ENCODE results near the gene FER. TPM values are rescaled to one million over a fixed set of nuclear protein-coding genes. Genes with fewer than 3 reads are reported as not detected.
A peak's percentile ranks its signal among the peaks of the same experiment; 100 is the strongest.
"Not testable (repeated sequence)": the region's sequence is repeated elsewhere in the genome, so short reads cannot be mapped to it uniquely, and the experiment has no call there.

FER gene
- total RNA-seq, 1 experiment from 2014 or later = 19.4 TPM

DNA sequence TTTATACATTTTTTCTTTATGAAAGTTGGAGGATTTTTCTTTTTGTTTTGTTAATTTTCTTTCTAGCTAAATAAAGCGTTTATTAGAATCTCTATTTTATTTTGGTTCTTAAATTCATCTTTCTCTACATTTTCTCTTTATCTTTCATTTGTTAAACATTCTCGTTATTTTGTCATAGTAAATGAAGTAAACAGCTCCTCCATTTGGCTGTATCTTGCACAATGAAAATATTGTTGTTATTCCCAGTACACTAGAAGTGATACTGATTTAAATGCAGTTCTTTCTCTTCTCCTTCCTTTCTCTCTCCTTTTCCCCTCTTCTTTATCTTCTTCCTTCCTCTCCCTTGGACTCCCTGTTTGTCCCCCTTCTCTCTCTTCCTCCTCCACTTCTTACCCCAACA, 88.8 kb downstream of the FER start:
- Histone ChIP-seq H3K4me1 (ENCODE audit: insufficient read depth, low read length) (no peaks in the 10 kb centered on the region), H3K27me3 (ENCODE audit: low read length) (no peaks in the 10 kb centered on the region), H2AFZ (ENCODE audit: low read length) (no peak overlapping the region), H3K9me2 (replicated peaks; ENCODE audit: low read length) (no peaks in the 10 kb centered on the region), H3F3A (ENCODE audit: low read length, unreplicated experiment) (no peaks in the 10 kb centered on the region), H3K9ac (ENCODE audit: low read length) (no peak overlapping the region), H4K20me1 (ENCODE audit: low read length) (no peaks in the 10 kb centered on the region), H3K9me3 (ENCODE audit: low read length) (no peaks in the 10 kb centered on the region), H3K27ac (ENCODE audit: low read length) (no peak overlapping the region), H3K79me2 (ENCODE audit: low read length) (no peaks in the 10 kb centered on the region), H3K4me3 (ENCODE audit: low read length) (no peak overlapping the region), H3K4me2 (ENCODE audit: low read length) (no peak overlapping the region), H3K36me3 (ENCODE audit: low read depth, low read length) (no peaks in the 10 kb centered on the region; the same call in 1 of the 2 replicates)
- BruUV-seq (replicated peaks) = no TSS peak
- intact Hi-C loops (cut with micrococcal nuclease) = no loop called here
- ChIA-PET POLR2A (ENCODE audit: unreplicated experiment) (no interaction called here), CTCF (no interaction called here)
- TF ChIP-seq EZH2phosphoT487 (IDR thresholded peaks at IDR 0.05; ENCODE audit: borderline replicate concordance, low read length) (no peak), EZH2 (IDR thresholded peaks at IDR 0.05; ENCODE audit: low read length, unreplicated experiment) (no peak)
- TF ChIP-seq, protein P1, sequence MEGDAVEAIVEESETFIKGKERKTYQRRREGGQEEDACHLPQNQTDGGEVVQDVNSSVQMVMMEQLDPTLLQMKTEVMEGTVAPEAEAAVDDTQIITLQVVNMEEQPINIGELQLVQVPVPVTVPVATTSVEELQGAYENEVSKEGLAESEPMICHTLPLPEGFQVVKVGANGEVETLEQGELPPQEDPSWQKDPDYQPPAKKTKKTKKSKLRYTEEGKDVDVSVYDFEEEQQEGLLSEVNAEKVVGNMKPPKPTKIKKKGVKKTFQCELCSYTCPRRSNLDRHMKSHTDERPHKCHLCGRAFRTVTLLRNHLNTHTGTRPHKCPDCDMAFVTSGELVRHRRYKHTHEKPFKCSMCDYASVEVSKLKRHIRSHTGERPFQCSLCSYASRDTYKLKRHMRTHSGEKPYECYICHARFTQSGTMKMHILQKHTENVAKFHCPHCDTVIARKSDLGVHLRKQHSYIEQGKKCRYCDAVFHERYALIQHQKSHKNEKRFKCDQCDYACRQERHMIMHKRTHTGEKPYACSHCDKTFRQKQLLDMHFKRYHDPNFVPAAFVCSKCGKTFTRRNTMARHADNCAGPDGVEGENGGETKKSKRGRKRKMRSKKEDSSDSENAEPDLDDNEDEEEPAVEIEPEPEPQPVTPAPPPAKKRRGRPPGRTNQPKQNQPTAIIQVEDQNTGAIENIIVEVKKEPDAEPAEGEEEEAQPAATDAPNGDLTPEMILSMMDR (conservative IDR thresholded peaks at IDR 0.05; ENCODE audit: low read depth, low read length) = no peak
- DNase-seq (no peak), ATAC-seq (no peak)

DNA sequence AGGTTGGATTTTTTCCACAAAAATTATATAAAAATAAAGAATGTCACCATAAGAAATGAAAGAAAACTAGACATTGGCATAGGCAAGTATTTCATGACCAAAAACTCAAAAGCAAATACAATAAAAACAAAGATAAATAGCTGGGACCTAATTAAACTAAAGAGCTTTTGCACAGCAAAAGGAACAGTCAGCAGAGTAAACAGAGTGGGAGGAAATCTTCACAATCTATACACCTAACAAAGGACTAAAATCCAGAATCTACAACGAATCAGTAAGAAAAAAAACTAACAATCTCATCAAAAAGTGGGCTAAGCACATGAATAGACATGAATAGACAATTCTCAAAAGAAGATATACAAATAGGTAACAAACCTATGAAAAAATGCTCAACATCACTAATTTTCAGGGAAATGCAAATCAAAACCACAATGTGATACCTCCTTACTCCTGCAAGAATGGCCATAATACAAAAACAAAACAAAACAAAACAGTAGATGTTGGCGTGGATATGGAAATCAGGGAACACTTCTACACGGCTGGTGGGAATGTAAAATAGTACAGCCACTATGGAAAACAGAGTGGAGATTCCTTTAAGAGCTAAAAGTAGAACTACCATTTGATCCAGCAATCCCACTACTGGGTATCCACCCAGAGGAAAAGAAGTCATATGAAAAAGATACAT, 94.7 kb downstream of the FER start:
- H4K20me1 ChIP-seq (ENCODE audit: low read length); H3K36me3 ChIP-seq (ENCODE audit: low read depth, low read length); H3K9ac ChIP-seq (ENCODE audit: low read length); H3K9me2 ChIP-seq (replicated peaks; ENCODE audit: low read length); POLR2A ChIA-PET (ENCODE audit: unreplicated experiment); H3K9me3 ChIP-seq (ENCODE audit: low read length); BruUV-seq (replicated peaks); H3K79me2 ChIP-seq (ENCODE audit: low read length); H3K4me3 ChIP-seq (ENCODE audit: low read length); H2AFZ ChIP-seq (ENCODE audit: low read length); H3K4me1 ChIP-seq (ENCODE audit: insufficient read depth, low read length); H3K27me3 ChIP-seq (ENCODE audit: low read length); CTCF ChIA-PET; H3F3A ChIP-seq (ENCODE audit: low read length, unreplicated experiment): not testable (repeated sequence)
- H3K4me2 ChIP-seq (ENCODE audit: low read length) = 0 out of 2 replicates have a peak overlapping the region, but pooled peaks have one; percentile 7
- DNase-seq = peak; percentile 8
- peak overlapping the region; percentile 12; the same call in 1 of the 2 replicates for H3K27ac ChIP-seq (ENCODE audit: low read length)
- intact Hi-C loops (cut with micrococcal nuclease) = loop anchor here (1.0 to 2.0 kb wide), 3 partner anchors 41 to 94 kb away; no protein-coding TSS in a partner anchor
- ATAC-seq = peak; percentile 96

DNA sequence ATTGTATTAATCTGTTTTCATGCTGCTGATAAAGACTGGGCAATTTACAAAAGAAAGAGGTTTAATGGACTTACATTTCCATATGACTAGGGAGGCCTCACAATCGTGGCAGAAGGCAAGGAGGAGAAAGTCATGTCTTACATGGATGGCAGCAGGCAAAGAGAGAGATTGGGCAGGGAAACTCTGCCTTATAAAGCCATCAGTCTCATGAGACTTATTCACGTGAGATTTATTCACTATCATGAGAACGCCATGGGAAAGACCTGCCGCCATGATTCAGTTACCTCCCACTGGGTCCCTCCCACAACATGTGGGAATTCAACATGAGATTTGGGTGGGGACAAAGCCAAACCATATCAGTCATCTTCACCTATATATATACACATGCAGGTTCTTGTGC, 103.4 kb downstream of the FER start:
- intact Hi-C loops (cut with micrococcal nuclease); H2AFZ ChIP-seq (ENCODE audit: low read length); POLR2A ChIA-PET (ENCODE audit: unreplicated experiment); CTCF ChIA-PET; H3K4me2 ChIP-seq (ENCODE audit: low read length); H3K9me2 ChIP-seq (replicated peaks; ENCODE audit: low read length); H3K9me3 ChIP-seq (ENCODE audit: low read length); H3K79me2 ChIP-seq (ENCODE audit: low read length); H4K20me1 ChIP-seq (ENCODE audit: low read length); H3K9ac ChIP-seq (ENCODE audit: low read length); H3K27ac ChIP-seq (ENCODE audit: low read length); DNase-seq; H3F3A ChIP-seq (ENCODE audit: low read length, unreplicated experiment); ATAC-seq; H3K4me1 ChIP-seq (ENCODE audit: insufficient read depth, low read length); H3K27me3 ChIP-seq (ENCODE audit: low read length); BruUV-seq (replicated peaks); H3K36me3 ChIP-seq (ENCODE audit: low read depth, low read length); H3K4me3 ChIP-seq (ENCODE audit: low read length): not testable (repeated sequence)

DNA sequence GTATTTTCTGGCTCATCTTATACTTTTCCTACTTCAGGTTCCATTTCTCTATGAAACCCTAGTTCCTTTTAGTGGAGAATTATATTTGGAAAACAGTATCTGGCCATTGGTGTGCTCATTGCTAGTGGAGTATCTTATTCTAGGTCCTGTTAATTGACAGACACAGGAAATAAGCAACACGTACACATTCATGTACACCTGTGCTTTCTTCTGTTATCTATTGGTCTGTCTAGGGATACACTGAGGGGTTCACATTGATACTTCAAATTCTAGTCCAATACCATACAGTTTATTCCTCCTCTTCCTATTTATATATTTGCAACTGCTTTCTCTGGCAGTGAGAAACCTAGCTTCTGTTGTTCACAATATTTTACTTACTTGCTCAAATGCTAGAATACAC, 110.2 kb downstream of the FER start:
- BruUV-seq (replicated peaks) = no TSS peak
- H3K9ac ChIP-seq (ENCODE audit: low read length) = no peak overlapping the region
- CTCF ChIA-PET = no interaction called here
- H3K4me3 ChIP-seq (ENCODE audit: low read length) = no peak overlapping the region
- no peaks in the 10 kb centered on the region for H3K9me2 ChIP-seq (replicated peaks; ENCODE audit: low read length)
- intact Hi-C loops (cut with micrococcal nuclease) = no loop called here
- no peak overlapping the region for H3K4me2 ChIP-seq (ENCODE audit: low read length)
- no peaks in the 10 kb centered on the region for H3F3A ChIP-seq (ENCODE audit: low read length, unreplicated experiment)
- H4K20me1 ChIP-seq (ENCODE audit: low read length) = no peaks in the 10 kb centered on the region
- H3K9me3 ChIP-seq (ENCODE audit: low read length) = no peaks in the 10 kb centered on the region
- ATAC-seq (no peak), DNase-seq (no peak)
- no peak overlapping the region for H3K27ac ChIP-seq (ENCODE audit: low read length)
- no peaks in the 10 kb centered on the region for H3K4me1 ChIP-seq (ENCODE audit: insufficient read depth, low read length)
- H3K79me2 ChIP-seq (ENCODE audit: low read length) = no peaks in the 10 kb centered on the region
- H3K27me3 ChIP-seq (ENCODE audit: low read length) = no peaks in the 10 kb centered on the region
- no peaks in the 10 kb centered on the region for H3K36me3 ChIP-seq (ENCODE audit: low read depth, low read length)
- H2AFZ ChIP-seq (ENCODE audit: low read length) = no peak overlapping the region
- TF ChIP-seq EZH2 (IDR thresholded peaks at IDR 0.05; ENCODE audit: low read length, unreplicated experiment) = no peak
- TF ChIP-seq, protein P1 (conservative IDR thresholded peaks at IDR 0.05; ENCODE audit: low read depth, low read length) = no peak
- TF ChIP-seq EZH2phosphoT487 (IDR thresholded peaks at IDR 0.05; ENCODE audit: borderline replicate concordance, low read length) = no peak
- POLR2A ChIA-PET (ENCODE audit: unreplicated experiment) = no interaction called here
